H9 (cell line): ENCODE data around the gene AGL. TPM values are rescaled to one million over a fixed set of nuclear protein-coding genes. Genes with fewer than 3 reads are reported as not detected.
"Not testable (repeated sequence)": the region's sequence is repeated elsewhere in the genome, so short reads cannot be mapped to it uniquely, and the experiment has no call there.

Experiments
- DNase-seq: peaks from one replicate; pipeline ENCODE4 v3.0.0-alpha.2; 2017
- H2AFZ ChIP-seq: one replicate; pipeline ENCODE4 v1.6.1; 2013; ENCODE audit warnings: mild to moderate bottlenecking, low read length, control low read depth, moderate library complexity
- H2AK5ac ChIP-seq: 2 replicates; pipeline ENCODE4 v1.6.1; 2013; ENCODE audit warnings: low read length, control low read depth, mixed read lengths; ENCODE audit not compliant: insufficient read length
- H2BK120ac ChIP-seq: one replicate; pipeline ENCODE4 v1.6.1; 2013; ENCODE audit warnings: low read depth, mild to moderate bottlenecking, low read length, control low read depth, inconsistent platforms; ENCODE audit not compliant: poor library complexity, severe bottlenecking
- H2BK12ac ChIP-seq: 2 replicates; pipeline ENCODE4 v1.6.1; 2013; ENCODE audit warnings: low read length, control low read depth, mixed read lengths, low read depth; ENCODE audit not compliant: insufficient read length
- H2BK15ac ChIP-seq: 2 replicates; pipeline ENCODE4 v1.6.1; 2013; ENCODE audit warnings: low read depth, low read length, control low read depth
- H2BK20ac ChIP-seq: one replicate; pipeline ENCODE4 v1.6.1; 2013; ENCODE audit warnings: low read depth, mild to moderate bottlenecking, low read length, control low read depth, inconsistent platforms; ENCODE audit not compliant: poor library complexity, severe bottlenecking
- H2BK5ac ChIP-seq: 2 replicates; pipeline ENCODE4 v1.6.1; 2013; ENCODE audit warnings: low read length, control low read depth, mixed read lengths; ENCODE audit not compliant: insufficient read length
- H3K14ac ChIP-seq: 2 replicates; pipeline ENCODE4 v1.6.1; 2013; ENCODE audit warnings: low read length, control low read depth; ENCODE audit not compliant: insufficient read depth
- H3K18ac ChIP-seq: 2 replicates; pipeline ENCODE4 v1.6.1; 2013; ENCODE audit warnings: low read depth, mild to moderate bottlenecking, mixed read lengths, low read length, control low read depth; ENCODE audit not compliant: insufficient read length
- H3K23ac ChIP-seq: 2 replicates; pipeline ENCODE4 v1.6.1; 2013; ENCODE audit warnings: low read length, control low read depth, mixed read lengths, low read depth; ENCODE audit not compliant: insufficient read length
- H3K23me2 ChIP-seq: 2 replicates; pipeline ENCODE4 v1.6.1; 2013; ENCODE audit warnings: low read depth, mild to moderate bottlenecking, mixed read lengths, low read length, control low read depth; ENCODE audit not compliant: insufficient read length, poor library complexity, severe bottlenecking
- H3K27ac ChIP-seq: 2 replicates; pipeline ENCODE4 v1.5.1; 2013; ENCODE audit warnings: low read length, control low read depth, mixed read lengths, low read depth; ENCODE audit not compliant: insufficient read length
- H3K27me3 ChIP-seq: 2 replicates; pipeline ENCODE4 v1.6.1; 2013; ENCODE audit warnings: low read length, control low read depth, inconsistent platforms; ENCODE audit not compliant: insufficient read depth
- H3K4ac ChIP-seq: 2 replicates; pipeline ENCODE4 v1.6.1; 2013; ENCODE audit warnings: low read depth, mild to moderate bottlenecking, control low read depth, inconsistent platforms, low read length, moderate library complexity
- H3K4me1 ChIP-seq: 2 replicates; pipeline ENCODE4 v1.6.1; 2013; ENCODE audit warnings: low read length, control low read depth, inconsistent platforms; ENCODE audit not compliant: insufficient read depth
- H3K4me2 ChIP-seq: 2 replicates; pipeline ENCODE4 v1.6.1; 2013; ENCODE audit warnings: low read length, control low read depth, mixed read lengths; ENCODE audit not compliant: insufficient read length, insufficient read depth
- H3K56ac ChIP-seq: 2 replicates; pipeline ENCODE4 v1.6.1; 2013; ENCODE audit warnings: low read depth, mild to moderate bottlenecking, mixed read lengths, low read length, control low read depth; ENCODE audit not compliant: insufficient read length
- H3K79me1 ChIP-seq: 2 replicates; pipeline ENCODE4 v1.6.1; 2013; ENCODE audit warnings: low read depth, mild to moderate bottlenecking, moderate library complexity, low read length, control low read depth, inconsistent platforms; ENCODE audit not compliant: insufficient read depth, poor library complexity, severe bottlenecking
- H3K79me2 ChIP-seq: 2 replicates; pipeline ENCODE4 v1.6.1; 2013; ENCODE audit warnings: low read length, control low read depth, inconsistent platforms; ENCODE audit not compliant: insufficient read depth
- H3K9ac ChIP-seq: 2 replicates; pipeline ENCODE4 v1.6.1; 2013; ENCODE audit warnings: low read length, control low read depth, mixed read lengths; ENCODE audit not compliant: insufficient read length; ENCODE audit errors: extremely low read depth
- H3K9me3 ChIP-seq: one replicate; pipeline ENCODE4 v1.6.1; 2013; ENCODE audit warnings: low read depth, low read length, inconsistent platforms; ENCODE audit not compliant: control insufficient read depth
- H3T11ph ChIP-seq: one replicate; pipeline ENCODE4 v1.6.1; 2013; ENCODE audit warnings: mild to moderate bottlenecking, low read length, control low read depth, inconsistent platforms
- H4K20me1 ChIP-seq: one replicate; pipeline ENCODE4 v1.6.1; 2013; ENCODE audit not compliant: control insufficient read depth, insufficient read length, insufficient read depth
- H4K5ac ChIP-seq: 2 replicates; pipeline ENCODE4 v1.6.1; 2013; ENCODE audit warnings: low read depth, mild to moderate bottlenecking, mixed read lengths, low read length, control low read depth; ENCODE audit not compliant: insufficient read length
- H4K8ac ChIP-seq: replicated peaks from 2 replicates; pipeline ENCODE4 v1.6.1; 2013; ENCODE audit warnings: low read length, control low read depth, mixed read lengths, low read depth; ENCODE audit not compliant: insufficient read length
- H4K91ac ChIP-seq: 2 replicates; pipeline ENCODE4 v1.6.1; 2013; ENCODE audit warnings: low read depth, mild to moderate bottlenecking, moderate library complexity, mixed read lengths, low read length, control low read depth; ENCODE audit not compliant: insufficient read length
- H3K27ac Mint-ChIP-seq, 3 experiments: 2 replicates in 2 of 3; 3 replicates in 1 of 3; pipeline ENCODE4 v1.8.0; 2020 to 2021; ENCODE audit warnings: mixed read lengths in 3 of 3, mild to moderate bottlenecking in 1 of 3, moderate library complexity in 1 of 3
- H3K27me3 Mint-ChIP-seq: 2 replicates; pipeline ENCODE4 v1.8.0; 2021; ENCODE audit warnings: low read depth, mild to moderate bottlenecking, moderate library complexity, mixed read lengths
- H3K36me3 Mint-ChIP-seq, 3 experiments: 2 replicates in 2 of 3; 3 replicates in 1 of 3; pipeline ENCODE4 v1.8.0; 2020 to 2021; ENCODE audit warnings: low read depth in 3 of 3, mixed read lengths in 3 of 3; ENCODE audit not compliant: insufficient read depth in 1 of 3
- H3K4me1 Mint-ChIP-seq, 2 experiments: 2 replicates each; pipeline ENCODE4 v1.8.0; 2020; ENCODE audit warnings: mixed read lengths in 2 of 2
- H3K4me3 Mint-ChIP-seq, 2 experiments: 2 replicates in 1 of 2; 3 replicates in 1 of 2; pipeline ENCODE4 v1.8.0; 2020 to 2021; ENCODE audit warnings: mild to moderate bottlenecking in 2 of 2, mixed read lengths in 2 of 2, moderate library complexity in 1 of 2
- H3K9me3 Mint-ChIP-seq, 2 experiments: 2 replicates in 1 of 2; 3 replicates in 1 of 2; pipeline ENCODE4 v1.8.0; 2020; ENCODE audit warnings: mild to moderate bottlenecking in 2 of 2, mixed read lengths in 2 of 2, moderate library complexity in 1 of 2
- WGBS: extraction: QIAGEN DNeasy Blood & Tissue Kit; methylation state at CpG from one replicate; pipeline ENCODE4 v1.1.7; 2013; ENCODE audit warnings: missing lambda C conversion rate, low lambda C conversion rate, mixed read lengths; ENCODE audit not compliant: insufficient read length; ENCODE audit errors: extremely low coverage; 5-methylcytosine and 5-hydroxymethylcytosine counted together
- total RNA-seq: library from RNA; stranded (reverse); gene quantifications from 2 replicates; pipeline ENCODE4 v1.2.1, GENCODE V29; 2021

AGL gene
- total RNA-seq, 1 experiment from 2014 or later, result 24.0 TPM

DNA sequence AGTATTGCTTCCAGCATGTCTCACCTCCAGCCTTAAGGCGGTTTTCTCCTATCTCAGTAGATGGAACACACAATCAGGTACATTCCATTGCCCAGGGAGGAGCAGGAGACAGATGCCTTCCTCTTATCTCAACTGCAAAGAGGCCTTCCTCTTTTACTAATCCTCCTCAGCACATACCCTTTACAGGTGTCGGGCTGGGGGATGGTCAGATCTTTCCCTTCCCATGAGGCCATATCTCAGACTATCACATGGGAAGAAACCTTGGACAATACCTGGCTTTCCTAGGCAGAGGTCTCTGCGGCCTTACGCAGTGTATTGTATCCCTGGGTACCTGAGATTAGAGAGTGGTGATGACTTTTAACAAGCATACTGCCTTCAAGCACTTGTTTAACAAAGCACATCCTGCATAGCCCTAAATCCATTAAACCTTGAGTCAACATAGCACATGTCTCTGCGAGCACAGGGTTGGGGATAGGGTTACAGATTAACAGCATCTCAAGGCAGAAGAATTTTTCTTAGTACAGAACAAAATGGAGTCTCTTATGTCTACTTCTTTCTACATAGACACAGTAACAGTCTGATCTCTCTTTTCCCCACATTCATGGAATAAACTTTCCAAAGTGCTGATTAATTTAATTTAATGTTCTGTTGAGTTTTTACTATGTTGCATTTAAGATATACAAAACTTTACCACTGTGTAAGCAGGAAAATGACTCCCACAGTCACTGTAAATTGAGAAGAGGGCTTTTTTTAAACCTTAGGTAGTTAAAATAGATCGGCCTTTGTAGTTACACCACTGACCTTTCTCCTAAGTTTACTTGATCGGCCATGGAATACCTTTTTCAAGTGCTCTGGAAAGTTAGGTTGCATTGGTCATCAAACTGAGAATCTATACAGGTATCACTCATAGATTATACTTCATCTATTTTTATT is 13.7 kb upstream of the AGL start:
- H3K27ac ChIP-seq, H4K8ac ChIP-seq, H3K79me2 ChIP-seq, H3K18ac ChIP-seq, H3K23me2 ChIP-seq, H3K14ac ChIP-seq, H3K56ac ChIP-seq, DNase-seq, H3K23ac ChIP-seq, H2AFZ ChIP-seq, H3K4me1 ChIP-seq, H4K20me1 ChIP-seq, H3K9me3 ChIP-seq, H2BK12ac ChIP-seq, H3K27me3 ChIP-seq, H3T11ph ChIP-seq, H4K5ac ChIP-seq, H2BK20ac ChIP-seq, H3K4me3 Mint-ChIP-seq, H3K27me3 Mint-ChIP-seq, H2AK5ac ChIP-seq, H2BK5ac ChIP-seq, H2BK15ac ChIP-seq, H3K9ac ChIP-seq, H2BK120ac ChIP-seq, H3K4ac ChIP-seq, H3K79me1 ChIP-seq, H4K91ac ChIP-seq, H3K4me2 ChIP-seq: not testable (repeated sequence)
- no CpG with 5 or more reads among the region's 7 CpGs for WGBS
- Mint-ChIP-seq H3K27ac (peak overlapping the region in 1 of 3 experiments; percentile 45; a peak in 2 of 7 replicates), H3K4me1 (peaks cover 11 to 12% of the 10 kb centered on the region in 2 experiments), H3K9me3 (peaks cover 16 to 21% of the 10 kb centered on the region in 2 experiments; a peak in 4 of 5 replicates), H3K36me3 (peaks cover 0 to 13% (median 2%) of the 10 kb centered on the region in 3 experiments; a peak in 3 of 7 replicates)

DNA sequence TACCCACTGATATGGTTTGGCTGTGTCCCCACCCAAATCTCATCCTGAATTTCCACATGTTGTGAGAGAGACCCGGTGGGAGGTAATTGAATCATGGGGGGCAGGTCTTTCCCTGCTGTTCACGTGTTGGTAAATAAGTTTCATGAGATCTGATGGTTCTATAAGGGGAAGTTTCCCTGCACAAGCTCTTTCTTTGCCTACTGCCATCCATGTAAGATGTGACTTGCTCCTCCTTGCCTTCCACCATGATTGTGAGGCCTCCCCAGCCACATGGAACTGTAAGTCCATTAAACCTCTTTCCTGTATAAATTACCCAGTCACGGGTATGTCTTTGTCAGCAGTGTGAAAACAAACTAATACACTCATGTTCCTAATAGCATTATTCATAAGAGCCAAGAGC is 9.8 kb upstream of the AGL start:
- not testable (repeated sequence) for H2AFZ ChIP-seq, H3K27me3 ChIP-seq, H3K27me3 Mint-ChIP-seq, H3K4me1 ChIP-seq, H3K9ac ChIP-seq, H3K18ac ChIP-seq, H3K14ac ChIP-seq, H2AK5ac ChIP-seq, H3K9me3 ChIP-seq, DNase-seq, H3K27ac Mint-ChIP-seq, H3K36me3 Mint-ChIP-seq, H2BK12ac ChIP-seq, H3K27ac ChIP-seq, H2BK20ac ChIP-seq, H3K4ac ChIP-seq, H2BK5ac ChIP-seq, H4K20me1 ChIP-seq, H3K23ac ChIP-seq, H3K79me2 ChIP-seq, H4K91ac ChIP-seq, H4K5ac ChIP-seq, H2BK120ac ChIP-seq, H3K23me2 ChIP-seq, H3K4me2 ChIP-seq, H4K8ac ChIP-seq, H2BK15ac ChIP-seq, H3K56ac ChIP-seq, H3K79me1 ChIP-seq, H3T11ph ChIP-seq, H3K4me3 Mint-ChIP-seq
- no CpG with 5 or more reads among the region's 3 CpGs for WGBS
- H3K9me3 Mint-ChIP-seq, result peaks cover 8 to 13% of the 10 kb centered on the region in 2 experiments; a peak in 4 of 5 replicates
- H3K4me1 Mint-ChIP-seq, result peaks cover 12 to 19% of the 10 kb centered on the region in 2 experiments
